ENCODE measurements around the gene RMND5B. TPM values are rescaled to one million over a fixed set of nuclear protein-coding genes. Genes with fewer than 3 reads are reported as not detected.

The RMND5B gene
- total and polyA plus RNA-seq, 2 experiments from 2014 or later, result 17.5 to 19.9 TPM

- in situ Hi-C loops (cut with MboI), result loop anchor here (5.0 to 25.0 kb wide), 2 partner anchors 85 to 550 kb away; partner anchors contain the start of gene B4GALT7
- WGBS, 2 experiments (ENCODE audit: low coverage in 1 of 2, low lambda C conversion rate in 2 of 2, missing lambda C conversion rate in 2 of 2), result 77 to 85% methylated on average over 9 of the region's 9 CpGs
Measured at GRCh38 chr5:178162481-178162880, 31.7 kb downstream of the RMND5B start.

GRCh38 chr5:178163772-178164735 is 33.2 kb downstream of the RMND5B start:
- H3K4me1 ChIP-seq (ENCODE audit: insufficient read depth), result no peaks in the 10 kb centered on the region
- peak overlapping the region; percentile 37; the same call in 1 of the 2 replicates for H3K4me3 ChIP-seq
- no peak overlapping the region for H3K9ac ChIP-seq
- no peaks in the 10 kb centered on the region for H3K36me3 ChIP-seq (ENCODE audit: low read depth)
- H3K79me2 ChIP-seq (ENCODE audit: insufficient read depth), result no peaks in the 10 kb centered on the region
- peak overlapping the region; percentile 65 for H3K4me2 ChIP-seq (ENCODE audit: unreplicated experiment)
- peaks cover 8% of the 10 kb centered on the region; the same call in 1 of the 2 replicates for H3K27me3 ChIP-seq (replicated peaks; ENCODE audit: insufficient read depth)
- in situ Hi-C loops (cut with MboI), result loop anchor here (5.0 to 25.0 kb wide), 2 partner anchors 87 to 552 kb away; partner anchors contain the start of gene B4GALT7
- no peak for TF ChIP-seq EZH2phosphoT487 (IDR thresholded peaks at IDR 0.05; ENCODE audit: insufficient read depth, low read depth)
- no peak for TF ChIP-seq EZH2 (IDR thresholded peaks at IDR 0.05; ENCODE audit: insufficient read depth, poor library complexity, severe bottlenecking)
- 9 to 10% methylated on average over 31 to 33 of the region's 33 CpGs for WGBS, 2 experiments (ENCODE audit: low coverage in 1 of 2, low lambda C conversion rate in 2 of 2, missing lambda C conversion rate in 2 of 2)
- no peak overlapping the region for H3K27ac ChIP-seq
- no peaks in the 10 kb centered on the region for H3F3A ChIP-seq (ENCODE audit: insufficient read depth)
- peak; percentile 79 for DNase-seq
- peak overlapping the region; percentile 63 for H2AFZ ChIP-seq
- no peaks in the 10 kb centered on the region for H4K20me1 ChIP-seq (ENCODE audit: insufficient read depth)
- no peaks in the 10 kb centered on the region for H3K9me2 ChIP-seq (ENCODE audit: insufficient read depth)
- H3K9me3 ChIP-seq (ENCODE audit: low read depth), result no peaks in the 10 kb centered on the region

More at GRCh38 chr5:178162481-178162880, 31.7 kb downstream of the RMND5B start:
- Histone ChIP-seq H3K4me2 (ENCODE audit: unreplicated experiment) (no peak overlapping the region), H4K20me1 (ENCODE audit: insufficient read depth) (no peaks in the 10 kb centered on the region), H3K9me3 (ENCODE audit: low read depth) (no peaks in the 10 kb centered on the region), H3K4me1 (ENCODE audit: insufficient read depth) (no peaks in the 10 kb centered on the region), H3K36me3 (ENCODE audit: low read depth) (no peaks in the 10 kb centered on the region), H3F3A (ENCODE audit: insufficient read depth) (no peaks in the 10 kb centered on the region), H3K9ac (no peak overlapping the region), H3K79me2 (ENCODE audit: insufficient read depth) (no peaks in the 10 kb centered on the region), H3K27ac (no peak overlapping the region), H2AFZ (no peak overlapping the region), H3K27me3 (replicated peaks; ENCODE audit: insufficient read depth) (peaks cover 5% of the 10 kb centered on the region; the same call in 1 of the 2 replicates), H3K4me3 (no peak overlapping the region), H3K9me2 (ENCODE audit: insufficient read depth) (no peaks in the 10 kb centered on the region)
- no peak for TF ChIP-seq EZH2 (IDR thresholded peaks at IDR 0.05; ENCODE audit: insufficient read depth, poor library complexity, severe bottlenecking)
- no peak for TF ChIP-seq EZH2phosphoT487 (IDR thresholded peaks at IDR 0.05; ENCODE audit: insufficient read depth, low read depth)
- no peak for DNase-seq

- Histone ChIP-seq H3F3A (ENCODE audit: insufficient read depth) (no peaks in the 10 kb centered on the region), H3K9me2 (ENCODE audit: insufficient read depth) (no peaks in the 10 kb centered on the region), H2AFZ (peak overlapping the region; percentile 30; the same call in 1 of the 2 replicates), H3K4me2 (ENCODE audit: unreplicated experiment) (peak overlapping the region; percentile 9), H3K4me3 (no peak overlapping the region), H3K9me3 (ENCODE audit: low read depth) (no peaks in the 10 kb centered on the region), H3K27me3 (replicated peaks; ENCODE audit: insufficient read depth) (peaks cover 8% of the 10 kb centered on the region; the same call in 1 of the 2 replicates), H3K36me3 (ENCODE audit: low read depth) (no peaks in the 10 kb centered on the region), H3K79me2 (ENCODE audit: insufficient read depth) (no peaks in the 10 kb centered on the region), H3K9ac (no peak overlapping the region), H4K20me1 (ENCODE audit: insufficient read depth) (no peaks in the 10 kb centered on the region), H3K27ac (no peak overlapping the region), H3K4me1 (ENCODE audit: insufficient read depth) (no peaks in the 10 kb centered on the region)
- no peak for DNase-seq
- WGBS, 2 experiments (ENCODE audit: low coverage in 1 of 2, low lambda C conversion rate in 2 of 2, missing lambda C conversion rate in 2 of 2), result 46 to 55% methylated on average over 30 to 36 of the region's 38 CpGs
- in situ Hi-C loops (cut with MboI), result loop anchor here (25.0 kb wide), 1 partner anchor 553 kb away; the partner anchor contains the start of gene B4GALT7
- TF ChIP-seq EZH2phosphoT487 (IDR thresholded peaks at IDR 0.05; ENCODE audit: insufficient read depth, low read depth) (no peak), EZH2 (IDR thresholded peaks at IDR 0.05; ENCODE audit: insufficient read depth, poor library complexity, severe bottlenecking) (no peak)
Measured at GRCh38 chr5:178165581-178165980, 34.8 kb downstream of the RMND5B start.

GRCh38 chr5:178170455-178170854 is 39.6 kb downstream of the RMND5B start:
- TF ChIP-seq EZH2phosphoT487 (IDR thresholded peaks at IDR 0.05; ENCODE audit: insufficient read depth, low read depth) (no peak), EZH2 (IDR thresholded peaks at IDR 0.05; ENCODE audit: insufficient read depth, poor library complexity, severe bottlenecking) (no peak)
- Histone ChIP-seq H3F3A (ENCODE audit: insufficient read depth) (no peaks in the 10 kb centered on the region), H3K27me3 (replicated peaks; ENCODE audit: insufficient read depth) (0 out of 2 replicates have a peak, but pooled peaks cover 2% of the 10 kb centered on the region), H3K4me1 (ENCODE audit: insufficient read depth) (no peaks in the 10 kb centered on the region), H3K9ac (no peak overlapping the region), H3K4me2 (ENCODE audit: unreplicated experiment) (no peak overlapping the region), H3K79me2 (ENCODE audit: insufficient read depth) (no peaks in the 10 kb centered on the region), H3K36me3 (ENCODE audit: low read depth) (no peaks in the 10 kb centered on the region), H3K9me3 (ENCODE audit: low read depth) (no peaks in the 10 kb centered on the region), H3K4me3 (no peak overlapping the region), H3K27ac (no peak overlapping the region), H4K20me1 (ENCODE audit: insufficient read depth) (no peaks in the 10 kb centered on the region), H2AFZ (no peak overlapping the region), H3K9me2 (ENCODE audit: insufficient read depth) (no peaks in the 10 kb centered on the region)
- WGBS, 2 experiments (ENCODE audit: low coverage in 1 of 2, low lambda C conversion rate in 2 of 2, missing lambda C conversion rate in 2 of 2), result 51 to 60% methylated on average over 2 of the region's 2 CpGs
- no peak for DNase-seq
- in situ Hi-C loops (cut with MboI), result loop anchor here (25.0 kb wide), 1 partner anchor 558 kb away; the partner anchor contains the start of gene B4GALT7
